Smooth muscle cell of the brain vasculature (primary cell): ENCODE measurements around the gene SLC47A1.

Experiments used
- DNase-seq: peaks from one replicate; pipeline ENCODE4 v3.0.0-alpha.2; 2012; ENCODE audit warnings: low read depth, low spot score

The SLC47A1 gene

DNA sequence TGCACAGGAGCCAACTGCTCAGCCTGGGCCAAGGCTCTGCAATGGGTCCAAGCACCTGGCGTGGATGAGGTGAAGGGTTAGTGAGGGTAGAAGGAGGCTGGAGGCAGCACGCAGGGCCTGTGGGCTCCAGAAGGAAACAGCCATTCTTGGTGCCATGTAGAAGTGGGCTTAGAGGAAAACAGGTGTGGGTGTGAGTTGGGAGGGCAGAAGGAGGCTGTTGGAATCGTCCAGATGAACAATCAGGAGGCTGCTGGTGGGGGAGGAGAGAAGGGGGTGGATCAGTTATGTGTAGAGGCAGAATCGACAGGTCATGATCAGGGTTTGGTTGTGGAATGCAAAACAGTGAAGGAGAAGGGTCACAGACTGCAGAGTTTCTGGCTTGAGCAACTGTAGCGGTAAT lies 63.2 kb downstream of the SLC47A1 start:
- no peak for DNase-seq

DNA sequence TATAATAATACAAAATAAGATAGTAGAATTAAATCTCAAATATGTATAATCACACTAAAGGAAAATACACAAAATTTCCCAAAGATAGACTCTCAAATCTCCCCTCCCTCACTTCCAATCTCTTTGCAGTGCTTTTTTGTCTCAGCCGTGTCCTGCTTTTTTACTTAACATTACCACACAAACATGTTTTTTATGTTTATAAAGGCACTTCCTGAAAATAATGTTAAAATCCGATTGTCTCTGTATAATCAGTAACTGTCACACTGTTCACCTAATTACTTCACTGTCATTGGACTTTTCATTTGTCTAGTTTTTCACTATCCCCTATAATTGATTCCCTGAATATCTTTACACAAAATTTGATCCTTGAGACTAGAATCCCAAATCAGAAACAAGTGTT lies 76.7 kb downstream of the SLC47A1 start:
- DNase-seq = no peak

DNA sequence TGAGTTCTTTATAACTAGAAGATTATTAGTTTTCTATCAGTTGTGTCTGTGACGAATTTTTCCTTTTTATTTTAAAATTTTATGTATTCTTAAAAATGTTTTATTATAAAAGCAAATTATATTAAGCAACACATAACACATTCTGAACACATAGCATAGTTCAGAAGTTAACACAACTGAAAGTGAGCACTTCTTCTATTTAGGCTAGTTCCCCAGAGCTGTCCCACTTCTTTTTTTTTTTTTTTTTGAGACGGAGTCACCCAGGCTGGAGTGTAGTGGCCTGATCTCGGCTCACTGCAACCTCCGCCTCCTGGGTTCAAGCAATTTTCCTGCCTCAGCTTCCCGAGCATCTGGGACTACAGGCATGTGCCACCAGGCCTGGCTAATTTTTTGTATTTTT lies 77.2 kb downstream of the SLC47A1 start:
- DNase-seq = no peak

DNA sequence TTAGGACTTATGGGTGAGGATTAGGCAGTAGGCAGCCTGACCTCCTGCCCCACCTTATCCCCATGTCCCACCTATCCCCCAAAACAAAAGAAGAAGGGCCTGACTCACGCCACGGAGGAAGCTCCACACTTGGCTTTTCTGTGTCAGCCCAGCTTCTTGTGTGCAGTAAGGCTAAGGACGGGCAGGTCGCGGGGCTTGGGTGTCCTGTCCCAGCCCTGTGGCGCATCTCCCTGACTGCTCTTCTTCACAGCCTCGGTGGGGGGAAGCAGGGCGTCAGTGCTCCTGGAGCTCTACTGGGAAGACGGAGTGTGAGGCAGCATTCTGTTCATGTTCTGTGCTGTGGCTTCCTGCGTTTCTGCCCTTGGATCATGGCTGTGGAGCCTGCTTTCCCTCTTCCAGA lies 80.3 kb downstream of the SLC47A1 start:
- DNase-seq = no peak

DNA sequence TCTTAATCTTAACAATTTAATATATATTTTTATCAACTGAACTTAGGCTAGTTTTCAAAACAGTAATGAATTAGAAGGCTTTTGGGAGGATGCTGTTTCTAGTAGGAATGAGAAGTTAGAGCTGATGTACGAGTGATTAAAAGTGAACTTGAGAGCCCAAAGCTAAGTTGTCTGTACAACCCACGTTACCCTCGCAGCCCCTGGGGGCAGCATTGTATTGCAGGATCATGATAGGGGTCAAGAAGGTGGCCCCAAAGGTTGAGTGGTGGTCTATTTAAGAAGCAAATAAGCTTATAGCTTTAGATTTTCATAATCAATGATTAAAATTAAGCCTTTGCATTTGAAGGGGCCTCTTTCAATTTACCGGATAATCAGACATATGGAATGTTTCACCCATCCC lies 81.2 kb downstream of the SLC47A1 start:
- DNase-seq = no peak

DNA sequence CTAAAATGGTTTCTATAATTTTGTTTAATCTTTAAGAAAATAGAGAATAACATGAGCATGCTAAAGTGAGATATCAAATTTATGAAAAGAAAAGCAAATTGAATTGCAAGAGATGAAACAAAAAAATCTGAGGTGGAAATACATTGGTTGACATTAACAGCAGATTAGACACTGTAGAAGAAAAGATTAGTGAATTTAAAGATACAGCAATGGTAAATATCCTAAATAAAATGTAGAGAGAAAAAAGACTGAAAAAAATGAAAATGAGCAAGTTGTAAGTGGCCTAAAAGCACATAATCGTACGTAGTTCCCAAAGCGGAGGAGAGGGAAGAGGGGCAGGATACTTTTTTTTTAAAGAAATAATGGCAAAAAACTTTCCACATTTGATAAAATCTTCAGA lies 84.4 kb downstream of the SLC47A1 start:
- DNase-seq = no peak

DNA sequence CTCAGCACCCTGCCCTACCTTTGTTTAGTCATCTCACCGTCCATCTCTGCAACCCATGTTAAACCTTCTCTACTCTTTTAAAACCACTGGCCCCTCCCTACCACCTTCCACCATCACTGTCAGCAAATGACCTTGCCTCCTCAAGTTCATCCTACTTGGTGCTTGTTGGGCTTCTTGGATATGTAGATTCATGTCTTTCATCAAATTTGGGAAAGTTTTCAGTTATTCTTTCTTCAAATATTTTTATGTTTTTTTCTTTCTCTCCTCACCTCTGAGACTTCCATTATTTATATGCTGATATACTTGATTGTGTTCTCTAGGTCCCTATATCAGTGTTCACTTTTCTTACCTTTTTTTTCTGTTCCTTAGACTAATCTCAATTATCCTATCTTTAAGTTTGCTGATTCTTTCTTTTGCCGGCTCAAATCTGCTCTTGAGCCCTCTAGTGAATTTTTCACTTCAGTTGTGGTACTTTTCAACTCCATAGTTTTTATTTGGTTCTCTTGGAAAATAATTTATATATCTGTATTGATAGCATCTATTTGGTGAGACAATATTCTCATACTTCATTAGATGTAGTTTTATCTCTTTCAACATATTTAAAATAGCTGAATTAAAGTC lies 86.2 kb downstream of the SLC47A1 start:
- DNase-seq = no peak

DNA sequence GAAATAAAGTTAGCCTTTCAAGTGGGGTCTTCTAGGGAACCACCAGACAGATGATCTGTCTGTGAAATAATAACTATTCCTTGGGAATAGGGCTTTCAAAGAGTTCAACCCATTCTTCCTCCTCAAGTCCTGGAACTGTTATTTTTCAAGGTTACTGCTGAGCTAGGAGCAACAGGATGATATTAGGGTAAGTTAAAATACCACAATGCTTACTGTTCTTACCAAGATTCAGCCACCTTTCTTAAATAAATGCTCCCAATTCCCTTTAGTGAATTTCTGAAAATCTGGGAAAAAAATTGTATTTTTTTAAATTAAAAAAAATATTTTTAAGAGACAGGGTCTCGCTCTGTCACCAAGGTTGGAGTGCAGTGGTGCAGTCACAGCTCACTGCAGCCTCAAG lies 88.0 kb downstream of the SLC47A1 start:
- DNase-seq = no peak

DNA sequence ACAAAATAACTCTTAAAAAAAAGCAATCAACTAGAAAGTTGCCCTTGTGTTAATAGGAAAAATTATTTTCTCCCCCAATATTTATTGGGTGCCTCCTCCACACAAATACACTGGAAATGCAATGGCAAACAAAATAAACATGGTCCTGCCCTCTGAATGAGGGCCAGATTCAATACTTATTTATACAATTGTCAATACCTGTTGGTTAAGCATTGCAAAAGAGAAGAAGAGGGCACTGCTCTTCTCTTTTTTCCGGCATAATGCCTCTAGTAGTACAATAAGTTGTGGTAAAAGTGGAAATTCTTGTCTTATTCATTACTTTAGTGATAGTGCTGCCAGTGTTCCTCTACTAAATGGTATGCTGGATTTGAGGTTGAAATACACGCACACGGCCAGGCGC lies 92.4 kb downstream of the SLC47A1 start:
- DNase-seq = no peak
